Measurements from ENCODE around the gene UBL7. TPM values are rescaled to one million over a fixed set of nuclear protein-coding genes. Genes with fewer than 3 reads are reported as not detected.

The UBL7 gene
- total RNA-seq, 2 experiments from 2014 or later = 29.5 to 44.1 TPM

DNA sequence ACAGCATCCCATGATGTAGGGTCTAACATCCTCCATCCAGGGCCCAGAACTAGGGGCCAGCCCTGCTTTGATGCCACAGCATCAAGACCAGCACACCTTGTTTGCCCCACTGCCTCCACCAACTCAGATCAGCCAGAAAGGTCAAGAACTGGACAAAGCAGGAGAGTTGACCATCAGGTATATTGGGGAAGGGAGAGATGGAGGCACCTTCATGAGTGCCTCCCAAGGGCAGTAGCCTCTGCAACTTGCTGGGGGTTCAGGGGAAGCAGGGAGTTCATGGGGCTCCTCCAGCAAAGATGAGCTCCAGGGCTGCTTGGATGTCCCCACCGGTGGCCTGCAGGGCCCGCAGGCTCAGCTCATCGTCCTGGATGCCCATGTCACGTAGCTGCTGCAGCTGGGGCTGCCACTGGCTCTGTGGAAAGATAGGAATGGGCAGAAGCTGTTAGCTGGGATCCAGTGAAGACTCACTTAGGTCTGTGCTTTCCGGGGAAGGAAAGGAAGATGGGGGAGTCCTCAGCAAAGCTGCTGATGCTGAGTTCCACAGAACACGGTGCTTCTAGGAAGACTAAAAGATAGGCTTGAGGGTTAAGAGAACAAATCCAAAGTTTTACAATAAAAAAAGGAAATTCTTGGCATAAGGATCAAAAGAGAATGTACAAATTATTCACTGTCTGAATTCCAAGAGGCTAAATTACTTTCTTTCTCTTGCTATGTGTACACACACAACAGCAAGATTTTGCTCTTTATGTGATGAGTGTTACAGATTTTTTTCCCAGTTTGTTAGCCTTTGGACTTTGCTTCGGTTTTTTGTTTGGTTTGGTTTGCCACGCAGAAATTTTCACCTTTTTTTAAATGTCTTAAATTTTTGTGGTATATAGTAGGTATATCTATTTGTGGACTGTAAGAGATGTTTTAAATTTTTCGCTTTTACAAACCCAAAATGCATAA lies 14.9 kb downstream of the UBL7 start:
- POLR2A ChIA-PET = no interaction called here
- H4K20me1 ChIP-seq (ENCODE audit: insufficient read depth, low read length) = no peaks in the 10 kb centered on the region
- intact Hi-C loops (cut with micrococcal nuclease; ENCODE audit: unreplicated experiment) = no loop called here
- TF ChIP-seq, protein P1, sequence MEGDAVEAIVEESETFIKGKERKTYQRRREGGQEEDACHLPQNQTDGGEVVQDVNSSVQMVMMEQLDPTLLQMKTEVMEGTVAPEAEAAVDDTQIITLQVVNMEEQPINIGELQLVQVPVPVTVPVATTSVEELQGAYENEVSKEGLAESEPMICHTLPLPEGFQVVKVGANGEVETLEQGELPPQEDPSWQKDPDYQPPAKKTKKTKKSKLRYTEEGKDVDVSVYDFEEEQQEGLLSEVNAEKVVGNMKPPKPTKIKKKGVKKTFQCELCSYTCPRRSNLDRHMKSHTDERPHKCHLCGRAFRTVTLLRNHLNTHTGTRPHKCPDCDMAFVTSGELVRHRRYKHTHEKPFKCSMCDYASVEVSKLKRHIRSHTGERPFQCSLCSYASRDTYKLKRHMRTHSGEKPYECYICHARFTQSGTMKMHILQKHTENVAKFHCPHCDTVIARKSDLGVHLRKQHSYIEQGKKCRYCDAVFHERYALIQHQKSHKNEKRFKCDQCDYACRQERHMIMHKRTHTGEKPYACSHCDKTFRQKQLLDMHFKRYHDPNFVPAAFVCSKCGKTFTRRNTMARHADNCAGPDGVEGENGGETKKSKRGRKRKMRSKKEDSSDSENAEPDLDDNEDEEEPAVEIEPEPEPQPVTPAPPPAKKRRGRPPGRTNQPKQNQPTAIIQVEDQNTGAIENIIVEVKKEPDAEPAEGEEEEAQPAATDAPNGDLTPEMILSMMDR (conservative IDR thresholded peaks at IDR 0.05; ENCODE audit: low read length) = no peak
- TF ChIP-seq EZH2phosphoT487 (IDR thresholded peaks at IDR 0.05; ENCODE audit: borderline replicate concordance, low read depth, low read length) = no peak
- no peak overlapping the region for H3K27ac ChIP-seq (ENCODE audit: low read depth, low read length, poor library complexity, severe bottlenecking)
- no peaks in the 10 kb centered on the region for H3K9me2 ChIP-seq (ENCODE audit: insufficient read depth, low read length)
- no peak overlapping the region for H2AFZ ChIP-seq (ENCODE audit: low read length)
- CTCF ChIA-PET (ENCODE audit: unreplicated experiment) = no interaction called here
- H3K4me1 ChIP-seq (ENCODE audit: insufficient read depth, low read length, poor library complexity, severe bottlenecking) = no peaks in the 10 kb centered on the region
- no TSS peak for BruUV-seq (replicated peaks)
- no peaks in the 10 kb centered on the region for H3K9me3 ChIP-seq (ENCODE audit: low read length)
- no peak overlapping the region for H3K4me2 ChIP-seq (ENCODE audit: low read length)
- no peak overlapping the region for H3K4me3 ChIP-seq (ENCODE audit: low read depth, low read length, poor library complexity, severe bottlenecking)
- H3K36me3 ChIP-seq (ENCODE audit: insufficient read depth, low read length) = peaks cover 29% of the 10 kb centered on the region; the same call in 1 of the 2 replicates
- no peak for DNase-seq (ENCODE audit: low spot score)
- no peaks in the 10 kb centered on the region for H3K79me2 ChIP-seq (ENCODE audit: insufficient read depth, low read depth, low read length)

DNA sequence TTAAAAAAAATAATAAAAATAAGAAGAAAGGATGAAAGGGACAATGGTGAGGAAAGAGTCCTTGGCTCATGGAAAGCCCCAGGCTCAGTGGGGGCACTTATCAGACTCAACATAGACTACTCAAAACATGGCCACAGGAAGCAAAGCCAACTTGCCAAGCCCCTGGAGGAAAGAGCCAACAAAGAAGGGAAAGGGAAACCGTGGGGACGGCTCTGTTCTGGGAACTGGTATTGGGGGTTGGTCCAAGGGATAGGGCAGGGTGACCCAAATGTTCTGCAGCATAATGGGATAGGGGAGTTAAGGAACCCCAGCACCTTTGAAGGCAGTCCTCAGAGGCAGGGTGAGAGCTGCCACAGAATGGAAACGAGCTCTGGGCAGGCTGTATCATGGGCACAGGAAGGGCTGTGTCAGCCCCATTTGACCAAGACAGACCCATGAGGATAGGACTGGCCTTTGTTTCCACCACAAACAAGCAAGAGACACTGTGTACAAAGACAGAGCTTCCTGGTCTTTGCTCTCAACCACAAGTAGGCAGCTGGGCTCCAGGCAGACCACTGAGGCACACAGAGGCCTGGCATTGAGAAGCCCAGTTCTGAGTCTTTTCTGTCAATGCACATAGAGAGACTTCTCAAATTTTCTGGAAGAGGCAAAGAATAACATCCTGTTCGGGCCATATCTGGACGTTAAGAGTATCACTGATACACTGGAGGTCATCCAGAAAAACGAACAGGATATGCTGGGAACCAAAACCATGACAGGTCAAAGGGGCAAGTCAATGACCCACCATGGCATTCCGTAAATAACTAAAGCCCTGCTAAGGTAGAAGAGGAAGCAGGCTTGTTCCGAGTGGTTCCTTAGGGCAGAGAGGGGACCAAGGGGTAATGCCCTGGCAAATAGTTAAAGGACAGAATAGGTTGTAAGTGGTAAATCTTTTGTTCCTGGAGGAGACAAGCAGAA lies 16.6 kb downstream of the UBL7 start:
- Histone ChIP-seq H2AFZ (ENCODE audit: low read length) (no peak overlapping the region), H3K9me2 (ENCODE audit: insufficient read depth, low read length) (no peaks in the 10 kb centered on the region), H3K4me3 (ENCODE audit: low read depth, low read length, poor library complexity, severe bottlenecking) (no peak overlapping the region), H4K20me1 (ENCODE audit: insufficient read depth, low read length) (no peaks in the 10 kb centered on the region), H3K4me2 (ENCODE audit: low read length) (no peak overlapping the region), H3K9me3 (ENCODE audit: low read length) (no peaks in the 10 kb centered on the region), H3K79me2 (ENCODE audit: insufficient read depth, low read depth, low read length) (no peaks in the 10 kb centered on the region), H3K4me1 (ENCODE audit: insufficient read depth, low read length, poor library complexity, severe bottlenecking) (no peaks in the 10 kb centered on the region), H3K27ac (ENCODE audit: low read depth, low read length, poor library complexity, severe bottlenecking) (no peak overlapping the region), H3K36me3 (ENCODE audit: insufficient read depth, low read length) (peaks cover 25% of the 10 kb centered on the region; the same call in 1 of the 2 replicates)
- DNase-seq (ENCODE audit: low spot score) = no peak
- CTCF ChIA-PET (ENCODE audit: unreplicated experiment) = no interaction called here
- intact Hi-C loops (cut with micrococcal nuclease; ENCODE audit: unreplicated experiment) = no loop called here
- BruUV-seq (replicated peaks) = no TSS peak
- POLR2A ChIA-PET = no interaction called here
- no peak for TF ChIP-seq EZH2phosphoT487 (IDR thresholded peaks at IDR 0.05; ENCODE audit: borderline replicate concordance, low read depth, low read length)
- TF ChIP-seq, protein P1 (conservative IDR thresholded peaks at IDR 0.05; ENCODE audit: low read length) = no peak
